ENCODE data around the gene RBP3. TPM values are rescaled to one million over a fixed set of nuclear protein-coding genes. Genes with fewer than 3 reads are reported as not detected.

RBP3 gene
- total and polyA plus RNA-seq, 10 donors, result not detected

DNA sequence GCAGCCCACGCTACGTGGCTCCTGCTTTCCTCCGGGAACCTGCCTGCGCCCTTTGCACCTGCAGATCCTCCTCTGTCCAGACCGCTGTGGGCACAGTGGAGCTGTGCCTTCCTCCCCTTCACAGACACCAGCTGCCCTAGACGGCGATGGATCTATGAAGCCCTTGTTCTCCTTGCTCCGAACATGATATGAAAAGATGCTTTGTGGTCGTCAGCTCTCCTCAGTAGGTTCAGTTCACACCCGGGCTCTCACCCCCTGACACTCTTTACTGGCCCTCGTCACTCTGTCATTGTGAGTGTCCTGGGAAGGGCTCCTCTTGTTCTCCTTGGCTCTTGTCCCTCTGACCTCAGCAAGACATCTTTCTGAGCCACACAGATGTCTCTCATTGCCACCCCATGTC is 31.7 kb downstream of the RBP3 start:
- DNase-seq, result no peak
- Histone ChIP-seq H3K27me3 (replicated peaks in 1 of 7) (peaks cover 0 to 73% (median 8%) of the 10 kb centered on the region in 7 donors), H3K27ac (no peak overlapping the region), H3K36me3 (no peaks in the 10 kb centered on the region), H3K4me1 (peaks cover 0 to 15% (median 12%) of the 10 kb centered on the region in 6 donors), H3K4me3 (no peak overlapping the region), H3K9me3 (no peaks in the 10 kb centered on the region)
- WGBS, 5 donors, result 68 to 86% (median 72%) methylated on average over 10 to 11 of the region's 11 CpGs
- TF ChIP-seq, protein P1, sequence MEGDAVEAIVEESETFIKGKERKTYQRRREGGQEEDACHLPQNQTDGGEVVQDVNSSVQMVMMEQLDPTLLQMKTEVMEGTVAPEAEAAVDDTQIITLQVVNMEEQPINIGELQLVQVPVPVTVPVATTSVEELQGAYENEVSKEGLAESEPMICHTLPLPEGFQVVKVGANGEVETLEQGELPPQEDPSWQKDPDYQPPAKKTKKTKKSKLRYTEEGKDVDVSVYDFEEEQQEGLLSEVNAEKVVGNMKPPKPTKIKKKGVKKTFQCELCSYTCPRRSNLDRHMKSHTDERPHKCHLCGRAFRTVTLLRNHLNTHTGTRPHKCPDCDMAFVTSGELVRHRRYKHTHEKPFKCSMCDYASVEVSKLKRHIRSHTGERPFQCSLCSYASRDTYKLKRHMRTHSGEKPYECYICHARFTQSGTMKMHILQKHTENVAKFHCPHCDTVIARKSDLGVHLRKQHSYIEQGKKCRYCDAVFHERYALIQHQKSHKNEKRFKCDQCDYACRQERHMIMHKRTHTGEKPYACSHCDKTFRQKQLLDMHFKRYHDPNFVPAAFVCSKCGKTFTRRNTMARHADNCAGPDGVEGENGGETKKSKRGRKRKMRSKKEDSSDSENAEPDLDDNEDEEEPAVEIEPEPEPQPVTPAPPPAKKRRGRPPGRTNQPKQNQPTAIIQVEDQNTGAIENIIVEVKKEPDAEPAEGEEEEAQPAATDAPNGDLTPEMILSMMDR (IDR thresholded peaks at IDR 0.05 in 8 of 11, conservative IDR thresholded peaks at IDR 0.05 in 3 of 11), result no peak
- no peak for TF ChIP-seq POLR2AphosphoS5 (IDR thresholded peaks at IDR 0.05)
- no peak for TF ChIP-seq POLR2A (IDR thresholded peaks at IDR 0.05)
- intact Hi-C loops (cut with DNase I; ENCODE audit: low total_unique reads), result no loop called here

DNA sequence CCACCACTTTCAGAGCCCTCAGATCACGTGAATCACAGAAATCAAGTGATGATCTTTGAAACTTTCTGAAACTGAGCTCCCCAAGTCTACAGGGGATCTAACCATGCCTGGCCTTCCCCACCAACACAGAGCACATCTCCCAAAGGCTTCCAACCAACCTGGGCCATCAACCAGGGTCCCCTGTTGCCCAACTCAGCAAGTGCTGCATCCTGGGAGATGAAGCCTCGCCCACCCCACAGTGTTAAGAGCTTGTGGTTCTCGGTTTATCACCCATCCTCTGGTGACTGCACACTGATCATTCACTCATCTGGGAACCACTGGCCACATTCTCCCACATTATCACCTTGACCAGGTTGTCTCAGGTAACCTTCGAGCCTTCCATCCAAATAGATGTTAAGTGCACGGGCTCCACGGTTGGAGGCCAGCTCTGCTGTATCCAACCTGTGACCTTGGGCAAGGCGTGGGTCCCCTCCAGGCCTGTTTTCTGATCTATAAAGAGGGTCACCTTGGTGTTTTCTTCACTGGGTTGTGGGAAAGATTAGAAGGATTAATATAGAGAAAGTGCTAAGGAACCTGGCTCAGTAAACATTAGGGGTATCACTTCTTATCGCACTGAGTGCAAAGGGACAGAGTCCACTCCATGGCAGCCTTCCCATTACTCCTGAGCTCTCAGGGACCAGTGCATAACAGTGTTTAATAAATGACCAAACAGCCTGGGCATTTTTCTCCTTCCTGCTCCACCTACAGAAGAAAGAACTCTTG is 32.4 kb downstream of the RBP3 start:
- peaks cover 0 to 18% (median 15%) of the 10 kb centered on the region in 6 donors for H3K4me1 ChIP-seq
- no peaks in the 10 kb centered on the region for H3K36me3 ChIP-seq
- WGBS, 5 donors, result 63 to 83% (median 77%) methylated on average over 8 of the region's 8 CpGs
- intact Hi-C loops (cut with DNase I; ENCODE audit: low total_unique reads), result no loop called here
- peak; percentile 44 for DNase-seq
- peaks cover 0 to 74% (median 8%) of the 10 kb centered on the region in 7 donors for H3K27me3 ChIP-seq (replicated peaks in 1 of 7)
- no peak overlapping the region for H3K4me3 ChIP-seq
- TF ChIP-seq POLR2AphosphoS5 (IDR thresholded peaks at IDR 0.05) (no peak), POLR2A (IDR thresholded peaks at IDR 0.05) (no peak)
- TF ChIP-seq, protein P1 (IDR thresholded peaks at IDR 0.05 in 8 of 11, conservative IDR thresholded peaks at IDR 0.05 in 3 of 11), result no peak
- H3K9me3 ChIP-seq, result no peaks in the 10 kb centered on the region
- H3K27ac ChIP-seq, result no peak overlapping the region

DNA sequence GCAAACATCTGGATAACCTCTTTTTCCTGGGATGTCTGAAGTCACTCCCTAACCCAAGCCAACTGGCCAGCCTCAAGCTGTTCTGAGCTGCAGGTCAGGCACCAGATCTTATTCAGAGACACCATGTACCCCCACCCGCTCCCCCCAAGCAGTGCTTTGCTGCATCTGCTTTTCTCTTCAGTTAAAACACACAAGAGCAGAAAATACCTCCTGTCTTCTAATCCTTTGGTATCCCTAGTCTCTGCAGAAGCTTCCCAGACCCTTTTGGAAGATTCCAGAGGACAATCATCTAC is 32.9 kb downstream of the RBP3 start:
- no peak overlapping the region for H3K4me3 ChIP-seq
- no peaks in the 10 kb centered on the region for H3K36me3 ChIP-seq
- no peak for DNase-seq
- H3K27me3 ChIP-seq (replicated peaks in 1 of 7), result peaks cover 0 to 73% (median 8%) of the 10 kb centered on the region in 7 donors
- 73 to 85% (median 81%) methylated on average over 1 of the region's 1 CpG for WGBS, 5 donors
- TF ChIP-seq, protein P1 (IDR thresholded peaks at IDR 0.05 in 8 of 11, conservative IDR thresholded peaks at IDR 0.05 in 3 of 11), result no peak
- TF ChIP-seq POLR2AphosphoS5 (IDR thresholded peaks at IDR 0.05), result no peak
- TF ChIP-seq POLR2A (IDR thresholded peaks at IDR 0.05), result no peak
- H3K4me1 ChIP-seq, result peaks cover 0 to 18% (median 15%) of the 10 kb centered on the region in 6 donors
- H3K9me3 ChIP-seq, result no peaks in the 10 kb centered on the region
- H3K27ac ChIP-seq, result no peak overlapping the region
- intact Hi-C loops (cut with DNase I; ENCODE audit: low total_unique reads), result no loop called here

DNA sequence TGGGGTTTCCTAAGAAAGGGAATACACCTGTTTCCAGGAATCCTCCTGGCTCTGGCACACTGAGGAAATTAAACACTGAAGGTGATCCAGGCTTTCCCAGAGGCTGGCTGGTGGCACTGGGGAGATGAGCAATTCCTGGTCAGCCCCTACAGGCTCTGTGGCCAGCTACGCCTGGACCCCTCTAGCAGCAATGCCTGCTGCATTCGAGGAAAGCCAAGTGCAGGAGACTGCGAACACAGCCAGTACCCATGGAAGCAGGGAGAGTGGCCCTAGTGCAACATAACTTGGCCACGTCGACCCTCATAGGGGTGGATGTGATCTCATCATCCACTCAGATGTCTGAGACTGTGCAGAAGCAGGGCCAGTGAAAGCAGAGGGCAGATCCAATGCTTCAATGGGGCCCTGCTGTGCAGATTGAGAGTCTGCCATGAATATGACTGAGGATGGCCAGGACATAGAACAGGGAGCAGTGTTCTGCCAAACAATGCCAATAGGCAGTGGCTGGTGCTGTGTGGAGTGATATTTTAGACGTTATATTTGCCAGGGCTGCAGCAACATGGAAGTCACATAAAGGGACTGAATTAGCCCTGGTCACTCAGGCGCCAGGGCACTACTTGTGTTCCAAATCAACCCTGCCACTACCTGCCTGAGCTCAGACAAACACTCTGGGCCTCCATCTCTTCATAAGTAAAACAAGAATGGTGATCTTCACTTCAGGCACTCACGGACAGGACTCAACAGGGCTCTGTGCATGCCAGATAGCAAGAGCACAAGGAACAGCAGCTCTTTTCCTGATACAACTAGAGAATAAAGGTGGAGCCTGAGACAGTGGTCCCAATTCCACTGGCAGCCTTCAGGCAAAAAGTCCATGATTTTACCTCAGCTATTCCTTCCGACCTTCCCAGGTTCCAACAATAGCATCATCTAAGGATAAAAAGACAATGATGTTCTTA is 33.5 kb downstream of the RBP3 start:
- intact Hi-C loops (cut with DNase I; ENCODE audit: low total_unique reads), result no loop called here
- Histone ChIP-seq H3K4me1 (peaks cover 0 to 18% (median 15%) of the 10 kb centered on the region in 6 donors), H3K4me3 (no peak overlapping the region), H3K9me3 (no peaks in the 10 kb centered on the region), H3K27ac (no peak overlapping the region), H3K27me3 (replicated peaks in 1 of 7) (peaks cover 0 to 66% (median 8%) of the 10 kb centered on the region in 7 donors), H3K36me3 (no peaks in the 10 kb centered on the region)
- no peak for DNase-seq
- WGBS, 5 donors, result 77 to 86% (median 83%) methylated on average over 9 of the region's 9 CpGs
- TF ChIP-seq POLR2A (IDR thresholded peaks at IDR 0.05), result no peak
- TF ChIP-seq, protein P1 (IDR thresholded peaks at IDR 0.05 in 8 of 11, conservative IDR thresholded peaks at IDR 0.05 in 3 of 11), result no peak
- TF ChIP-seq POLR2AphosphoS5 (IDR thresholded peaks at IDR 0.05), result no peak
